ENCODE data around the gene ZNF775.

DNA sequence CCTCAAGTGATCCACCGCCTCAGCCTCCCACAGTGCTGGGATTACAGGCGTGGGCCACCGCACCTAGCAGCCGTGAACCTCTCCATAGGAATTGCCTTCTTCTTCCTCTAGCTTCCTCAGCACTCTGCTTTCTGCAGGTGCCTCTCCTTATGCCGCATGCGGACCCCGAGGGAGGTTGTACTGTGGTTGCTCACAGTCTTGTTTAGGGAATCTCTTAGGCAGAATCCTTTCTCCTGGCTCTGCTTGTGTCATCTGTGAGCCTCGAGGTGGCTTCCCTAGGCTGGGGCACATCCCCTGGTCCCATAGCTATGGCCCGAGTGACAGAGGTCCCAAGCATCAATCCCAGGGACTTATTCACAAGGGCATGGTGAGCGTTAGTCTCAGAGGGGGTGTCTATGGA lies 38.1 kb downstream of the ZNF775 start:
- TF ChIP-seq, protein P1, sequence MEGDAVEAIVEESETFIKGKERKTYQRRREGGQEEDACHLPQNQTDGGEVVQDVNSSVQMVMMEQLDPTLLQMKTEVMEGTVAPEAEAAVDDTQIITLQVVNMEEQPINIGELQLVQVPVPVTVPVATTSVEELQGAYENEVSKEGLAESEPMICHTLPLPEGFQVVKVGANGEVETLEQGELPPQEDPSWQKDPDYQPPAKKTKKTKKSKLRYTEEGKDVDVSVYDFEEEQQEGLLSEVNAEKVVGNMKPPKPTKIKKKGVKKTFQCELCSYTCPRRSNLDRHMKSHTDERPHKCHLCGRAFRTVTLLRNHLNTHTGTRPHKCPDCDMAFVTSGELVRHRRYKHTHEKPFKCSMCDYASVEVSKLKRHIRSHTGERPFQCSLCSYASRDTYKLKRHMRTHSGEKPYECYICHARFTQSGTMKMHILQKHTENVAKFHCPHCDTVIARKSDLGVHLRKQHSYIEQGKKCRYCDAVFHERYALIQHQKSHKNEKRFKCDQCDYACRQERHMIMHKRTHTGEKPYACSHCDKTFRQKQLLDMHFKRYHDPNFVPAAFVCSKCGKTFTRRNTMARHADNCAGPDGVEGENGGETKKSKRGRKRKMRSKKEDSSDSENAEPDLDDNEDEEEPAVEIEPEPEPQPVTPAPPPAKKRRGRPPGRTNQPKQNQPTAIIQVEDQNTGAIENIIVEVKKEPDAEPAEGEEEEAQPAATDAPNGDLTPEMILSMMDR (IDR thresholded peaks at IDR 0.05) = no peak
- TF ChIP-seq EZH2 (IDR thresholded peaks at IDR 0.05) = no peak
